ENCODE measurements around the gene UBXN1.

UBXN1 gene

GRCh38 chr11:62680825-62681240 is 2.0 kb upstream of the UBXN1 start:
- H3K79me2 ChIP-seq (ENCODE audit: insufficient read depth, low read length) = peaks cover 12% of the 10 kb centered on the region; the same call in 1 of the 2 replicates
- no peak overlapping the region for H3K9ac ChIP-seq (ENCODE audit: low read length)
- no peak overlapping the region for H3K4me3 ChIP-seq (ENCODE audit: insufficient read depth, low read length, poor library complexity, severe bottlenecking)
- no peaks in the 10 kb centered on the region for H3K27me3 ChIP-seq (ENCODE audit: low read length)
- peak overlapping the region; percentile 41; the same call in 1 of the 2 replicates for H3K27ac ChIP-seq (ENCODE audit: low read depth, low read length)
- H4K20me1 ChIP-seq (ENCODE audit: low read depth, low read length) = no peaks in the 10 kb centered on the region
- no peaks in the 10 kb centered on the region for H3K9me2 ChIP-seq (replicated peaks; ENCODE audit: insufficient read depth, low read length)
- peak overlapping the region; percentile 23 for H3K4me2 ChIP-seq (ENCODE audit: low read depth, low read length, poor library complexity, severe bottlenecking)
- no peaks in the 10 kb centered on the region for H3K9me3 ChIP-seq (ENCODE audit: insufficient read depth, low read length)
- H2AFZ ChIP-seq (ENCODE audit: low read depth, low read length, severe bottlenecking) = peak overlapping the region; percentile 92
- no peaks in the 10 kb centered on the region for H3K36me3 ChIP-seq (ENCODE audit: low read length)
- TF ChIP-seq CTCF (IDR thresholded peaks at IDR 0.05; ENCODE audit: insufficient read depth, low read length, poor library complexity, severe bottlenecking) (peak; percentile 39), EZH2phosphoT487 (conservative IDR thresholded peaks at IDR 0.05; ENCODE audit: low read length) (no peak)
- peaks cover 13% of the 10 kb centered on the region for H3F3A ChIP-seq (ENCODE audit: insufficient read depth)

- H3K27me3 ChIP-seq (ENCODE audit: low read length) = no peaks in the 10 kb centered on the region
- H3K36me3 ChIP-seq (ENCODE audit: low read length) = no peaks in the 10 kb centered on the region
- peaks cover 19% of the 10 kb centered on the region for H3F3A ChIP-seq (ENCODE audit: insufficient read depth)
- no peaks in the 10 kb centered on the region for H4K20me1 ChIP-seq (ENCODE audit: low read depth, low read length)
- peak overlapping the region; percentile 90 for H3K4me3 ChIP-seq (ENCODE audit: insufficient read depth, low read length, poor library complexity, severe bottlenecking)
- H3K9me2 ChIP-seq (replicated peaks; ENCODE audit: insufficient read depth, low read length) = no peaks in the 10 kb centered on the region
- H3K79me2 ChIP-seq (ENCODE audit: insufficient read depth, low read length) = peaks cover 21% of the 10 kb centered on the region; the same call in 1 of the 2 replicates
- TF ChIP-seq EZH2phosphoT487 (conservative IDR thresholded peaks at IDR 0.05; ENCODE audit: low read length) = no peak
- TF ChIP-seq CTCF (IDR thresholded peaks at IDR 0.05; ENCODE audit: insufficient read depth, low read length, poor library complexity, severe bottlenecking) = no peak
- H2AFZ ChIP-seq (ENCODE audit: low read depth, low read length, severe bottlenecking) = no peak overlapping the region
- H3K4me2 ChIP-seq (ENCODE audit: low read depth, low read length, poor library complexity, severe bottlenecking) = peak overlapping the region; percentile 64
- H3K9ac ChIP-seq (ENCODE audit: low read length) = peak overlapping the region; percentile 92
- no peaks in the 10 kb centered on the region for H3K9me3 ChIP-seq (ENCODE audit: insufficient read depth, low read length)
- H3K27ac ChIP-seq (ENCODE audit: low read depth, low read length) = peak overlapping the region; percentile 56
These were observed 472 bp downstream of the UBXN1 start for GRCh38 chr11:62678433-62678769.

GRCh38 chr11:62677714-62678113 is 1.2 kb downstream of the UBXN1 start:
- TF ChIP-seq CTCF (IDR thresholded peaks at IDR 0.05; ENCODE audit: insufficient read depth, low read length, poor library complexity, severe bottlenecking) = no peak

More at GRCh38 chr11:62677714-62678113, 1.2 kb downstream of the UBXN1 start:
- Histone ChIP-seq H3K27me3 (ENCODE audit: low read length) (no peaks in the 10 kb centered on the region), H3K9ac (ENCODE audit: low read length) (peak overlapping the region; percentile 92), H3K4me2 (ENCODE audit: low read depth, low read length, poor library complexity, severe bottlenecking) (peak overlapping the region; percentile 64), H3K9me3 (ENCODE audit: insufficient read depth, low read length) (no peaks in the 10 kb centered on the region), H3K27ac (ENCODE audit: low read depth, low read length) (no peak overlapping the region), H2AFZ (ENCODE audit: low read depth, low read length, severe bottlenecking) (no peak overlapping the region), H3K4me3 (ENCODE audit: insufficient read depth, low read length, poor library complexity, severe bottlenecking) (peak overlapping the region; percentile 90), H3K36me3 (ENCODE audit: low read length) (no peaks in the 10 kb centered on the region), H4K20me1 (ENCODE audit: low read depth, low read length) (no peaks in the 10 kb centered on the region), H3K79me2 (ENCODE audit: insufficient read depth, low read length) (peaks cover 27% of the 10 kb centered on the region; the same call in 1 of the 2 replicates), H3K9me2 (replicated peaks; ENCODE audit: insufficient read depth, low read length) (no peaks in the 10 kb centered on the region), H3F3A (ENCODE audit: insufficient read depth) (peaks cover 26% of the 10 kb centered on the region)
